HFFc6 (cell line): ENCODE results near the gene WFDC2. TPM values are rescaled to one million over a fixed set of nuclear protein-coding genes. Genes with fewer than 3 reads are reported as not detected.

Source experiments
- DNase-seq: peaks from one replicate; pipeline ENCODE4 v3.0.0-alpha.2; 2018
- H3K27ac Mint-ChIP-seq: 2 replicates; pipeline ENCODE4 v1.8.0; 2020; ENCODE audit warnings: mild to moderate bottlenecking, mixed read lengths
- H3K27me3 Mint-ChIP-seq: 2 replicates; pipeline ENCODE4 v1.8.0; 2021; ENCODE audit warnings: mild to moderate bottlenecking, moderate library complexity, mixed read lengths; ENCODE audit not compliant: insufficient read depth
- H3K36me3 Mint-ChIP-seq: 2 replicates; pipeline ENCODE4 v1.8.0; 2021; ENCODE audit warnings: low read depth, mixed read lengths
- H3K4me1 Mint-ChIP-seq: 2 replicates; pipeline ENCODE4 v1.8.0; 2020; ENCODE audit warnings: low read depth, mixed read lengths
- H3K4me3 Mint-ChIP-seq: 2 replicates; pipeline ENCODE4 v1.8.0; 2020; ENCODE audit warnings: mild to moderate bottlenecking, moderate library complexity, mixed read lengths
- H3K9me3 Mint-ChIP-seq: 2 replicates; pipeline ENCODE4 v1.8.0; 2020; ENCODE audit warnings: mild to moderate bottlenecking, mixed read lengths
- CTCF ChIP-seq: fragments of 200-600 bp; sonication (generic); IDR thresholded peaks from 2 replicates; pipeline ENCODE4 v1.5.0; 2021; ENCODE audit warnings: antibody characterized with exemption, mild to moderate bottlenecking
- microRNA-seq: library from miRNA; unstranded; fragments of <30 nt; microRNA quantifications from one replicate; pipeline ENCODE4, GENCODE V29; 2019
- total RNA-seq, 6 experiments: library from RNA; stranded (reverse); fragmentation: NEBNext Ultra II Directional; extraction: Animal tissue kit (Norgen Biotek cat#: 25700); gene quantifications; 2 replicates in 1 of 6; 3 replicates in 5 of 6; pipeline ENCODE4 v1.2.3, GENCODE V29; 2021

WFDC2 gene
- total RNA-seq, 6 experiments from 2014 or later = 0.97 TPM; not detected in 5

- no peaks in the 10 kb centered on the region for H3K36me3 Mint-ChIP-seq
- peaks cover 20% of the 10 kb centered on the region for H3K27me3 Mint-ChIP-seq
- no peak for DNase-seq
- H3K4me3 Mint-ChIP-seq = no peak overlapping the region
- no peaks in the 10 kb centered on the region for H3K4me1 Mint-ChIP-seq
- no peak overlapping the region for H3K27ac Mint-ChIP-seq
- H3K9me3 Mint-ChIP-seq = no peaks in the 10 kb centered on the region
- TF ChIP-seq CTCF = no peak
Measured at GRCh38 chr20:45523821-45524220, 54.3 kb downstream of the WFDC2 start.

GRCh38 chr20:45527294-45527693, 57.7 kb downstream of the WFDC2 start:
- TF ChIP-seq CTCF = no peak
- Mint-ChIP-seq H3K4me1 (no peaks in the 10 kb centered on the region), H3K4me3 (no peak overlapping the region), H3K27me3 (peaks cover 25% of the 10 kb centered on the region), H3K27ac (no peak overlapping the region), H3K36me3 (no peaks in the 10 kb centered on the region), H3K9me3 (no peaks in the 10 kb centered on the region)
- no peak for DNase-seq

Small RNA genes lying within 50 kb of the gene (microRNA-seq; reads per million reads assigned to microRNA genes)
- gene MIR6812 = 3.9 reads per million

Other genes with a start within 250 kb of the WFDC2 start
- gene SEMG2, start 248.4 kb upstream of the WFDC2 start, total RNA-seq = not detected
- under 1 TPM in 2 of 6 experiments, not detected in 4; 0.33 to 0.66 TPM for gene SLPI, start 215.2 kb upstream of the WFDC2 start, total RNA-seq
- not detected for gene RBPJL, start 162.9 kb upstream of the WFDC2 start, total RNA-seq
- not detected for gene MATN4, start 161.5 kb upstream of the WFDC2 start, total RNA-seq
- gene SDC4, start 121.3 kb upstream of the WFDC2 start, total RNA-seq = 100 to 1,000 TPM; 122 to 146 (median 135) TPM
- 10 to 100 TPM; 22.9 to 34.1 (median 27.6) TPM for gene SYS1, start 106.6 kb upstream of the WFDC2 start, total RNA-seq
- not detected for gene TP53TG5, start 91.4 kb upstream of the WFDC2 start, total RNA-seq
- 10 to 100 TPM; 15.2 to 19.5 (median 19.0) TPM for gene DBNDD2, start 61.5 kb upstream of the WFDC2 start, total RNA-seq
- 10 to 100 TPM; 76.7 to 94.0 (median 81.8) TPM for gene PIGT, start 53.6 kb upstream of the WFDC2 start, total RNA-seq
- not detected for gene SPINT3, start 45.9 kb downstream of the WFDC2 start, total RNA-seq
- not detected for gene WFDC6, start 69.7 kb downstream of the WFDC2 start, total RNA-seq
- gene EPPIN, start 77.6 kb downstream of the WFDC2 start, total RNA-seq = not detected
- gene WFDC8, start 109.5 kb downstream of the WFDC2 start, total RNA-seq = not detected
- gene WFDC10A, start 160.0 kb downstream of the WFDC2 start, total RNA-seq = not detected
- not detected for gene WFDC9, start 161.5 kb downstream of the WFDC2 start, total RNA-seq
- gene WFDC11, start 200.5 kb downstream of the WFDC2 start, total RNA-seq = not detected
- not detected for gene WFDC13, start 232.3 kb downstream of the WFDC2 start, total RNA-seq
- gene WFDC10B, start 235.3 kb downstream of the WFDC2 start, total RNA-seq = not detected